Renal cortex interstitium (tissue), 11 donors: Measurements from ENCODE around the gene PLA2G5. TPM values are rescaled to one million over a fixed set of nuclear protein-coding genes. Genes with fewer than 3 reads are reported as not detected.
"Not testable (repeated sequence)": the region's sequence is repeated elsewhere in the genome, so short reads cannot be mapped to it uniquely, and the experiment has no call there.

Source experiments
- DNase-seq, 11 donors: peaks; one replicate each; pipeline ENCODE4 v3.0.0-alpha.2; 2013; ENCODE audit warnings: low read depth in 9 of 11, low spot score in 4 of 11; ENCODE audit errors: extremely low read depth in 1 of 11
- polyA plus RNA-seq, 3 donors: library from polyadenylated mRNA; unstranded; fragments of 120-200 nt; gene quantifications; one replicate each; pipeline ENCODE4 v1.2.1, GENCODE V29; 2013; ENCODE audit not compliant: insufficient read length in 3 of 3

The PLA2G5 gene
- polyA plus RNA-seq, 3 donors = not detected

- no peak for DNase-seq
Measured at GRCh38 chr1:20109223-20109856, 39.3 kb downstream of the PLA2G5 start.

GRCh38 chr1:20110679-20111078, 40.7 kb downstream of the PLA2G5 start:
- DNase-seq = no peak

- DNase-seq = no peak
Measured at GRCh38 chr1:20111452-20111851, 41.5 kb downstream of the PLA2G5 start.

- DNase-seq = no peak
Measured at GRCh38 chr1:20112279-20113000, 42.4 kb downstream of the PLA2G5 start.

GRCh38 chr1:20114021-20114648, 44.1 kb downstream of the PLA2G5 start:
- no peak for DNase-seq

GRCh38 chr1:20115479-20115878, 45.5 kb downstream of the PLA2G5 start:
- no peak for DNase-seq

- DNase-seq = no peak
Measured at GRCh38 chr1:20115916-20116315, 45.9 kb downstream of the PLA2G5 start.

- no peak for DNase-seq
Measured at GRCh38 chr1:20117236-20117635, 47.2 kb downstream of the PLA2G5 start.

- no peak for DNase-seq
Measured at GRCh38 chr1:20119347-20119746, 49.4 kb downstream of the PLA2G5 start, which contains the start of gene PLA2G2D. TSS of gene PLA2G2D (minus strand) at chr1:20119536. CDS start at chr1:20119498, 38 bp downstream.

- DNase-seq = no peak
Measured at GRCh38 chr1:20120796-20121195, 50.8 kb downstream of the PLA2G5 start.

- DNase-seq = no peak
Measured at GRCh38 chr1:20123722-20124455, 53.9 kb downstream of the PLA2G5 start.

- no peak for DNase-seq
Measured at GRCh38 chr1:20124456-20125057, 54.6 kb downstream of the PLA2G5 start.

GRCh38 chr1:20125100-20125499, 55.1 kb downstream of the PLA2G5 start:
- DNase-seq = no peak

GRCh38 chr1:20126041-20126805, 56.2 kb downstream of the PLA2G5 start:
- no peak for DNase-seq

GRCh38 chr1:20126806-20127440, 56.9 kb downstream of the PLA2G5 start:
- no peak for DNase-seq

- not testable (repeated sequence) for DNase-seq
Measured at GRCh38 chr1:20130518-20130917, 60.5 kb downstream of the PLA2G5 start.

GRCh38 chr1:20134995-20135394, 65.0 kb downstream of the PLA2G5 start:
- no peak for DNase-seq

GRCh38 chr1:20136249-20136648, 66.3 kb downstream of the PLA2G5 start:
- no peak for DNase-seq
